ENCODE results near the gene NUDCD3. TPM values are rescaled to one million over a fixed set of nuclear protein-coding genes. Genes with fewer than 3 reads are reported as not detected.
"Not testable (repeated sequence)": the region's sequence is repeated elsewhere in the genome, so short reads cannot be mapped to it uniquely, and the experiment has no call there.

Gene NUDCD3
- total RNA-seq, 1 donor from 2014 or later: 59.5 TPM

DNA sequence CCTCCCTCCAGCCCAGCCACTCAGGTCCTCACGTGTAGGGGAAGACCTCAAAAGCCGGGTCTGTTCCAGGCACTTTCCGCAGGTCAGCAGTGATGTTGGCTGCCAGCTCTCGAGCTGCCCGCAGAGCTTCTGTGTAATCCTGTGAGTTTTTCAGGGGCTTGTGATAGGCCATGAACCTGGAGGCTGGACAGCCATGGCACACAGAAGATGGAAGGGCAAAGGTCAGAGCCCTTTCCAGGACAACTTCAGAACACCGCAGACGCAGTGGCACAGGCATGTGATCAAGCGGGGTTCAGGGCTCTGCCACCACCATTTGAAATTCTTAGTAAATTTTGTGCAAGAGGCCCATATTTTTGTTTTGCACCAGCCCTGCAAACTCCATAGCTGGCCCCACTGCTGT is 26.7 kb upstream of the NUDCD3 start:
- Histone ChIP-seq H3K27me3 (ENCODE audit: control insufficient read depth in 3 of 3, insufficient read depth in 3 of 3, low read length in 3 of 3) (no peaks in the 10 kb centered on the region), H3K4me3 (ENCODE audit: low read length in 3 of 3) (no peak overlapping the region), H3K9ac (ENCODE audit: low read depth in 1 of 3, low read length in 3 of 3) (no peak overlapping the region), H3K36me3 (ENCODE audit: control insufficient read depth in 3 of 3, insufficient read depth in 3 of 3, low read length in 3 of 3) (no peaks in the 10 kb centered on the region), H3K4me1 (ENCODE audit: control insufficient read depth in 3 of 3, insufficient read depth in 3 of 3, low read length in 3 of 3) (no peaks in the 10 kb centered on the region), H3K9me3 (ENCODE audit: control insufficient read depth in 3 of 3, low read length in 3 of 3) (no peaks in the 10 kb centered on the region), H3K27ac (ENCODE audit: low read depth, low read length) (no peak overlapping the region)

DNA sequence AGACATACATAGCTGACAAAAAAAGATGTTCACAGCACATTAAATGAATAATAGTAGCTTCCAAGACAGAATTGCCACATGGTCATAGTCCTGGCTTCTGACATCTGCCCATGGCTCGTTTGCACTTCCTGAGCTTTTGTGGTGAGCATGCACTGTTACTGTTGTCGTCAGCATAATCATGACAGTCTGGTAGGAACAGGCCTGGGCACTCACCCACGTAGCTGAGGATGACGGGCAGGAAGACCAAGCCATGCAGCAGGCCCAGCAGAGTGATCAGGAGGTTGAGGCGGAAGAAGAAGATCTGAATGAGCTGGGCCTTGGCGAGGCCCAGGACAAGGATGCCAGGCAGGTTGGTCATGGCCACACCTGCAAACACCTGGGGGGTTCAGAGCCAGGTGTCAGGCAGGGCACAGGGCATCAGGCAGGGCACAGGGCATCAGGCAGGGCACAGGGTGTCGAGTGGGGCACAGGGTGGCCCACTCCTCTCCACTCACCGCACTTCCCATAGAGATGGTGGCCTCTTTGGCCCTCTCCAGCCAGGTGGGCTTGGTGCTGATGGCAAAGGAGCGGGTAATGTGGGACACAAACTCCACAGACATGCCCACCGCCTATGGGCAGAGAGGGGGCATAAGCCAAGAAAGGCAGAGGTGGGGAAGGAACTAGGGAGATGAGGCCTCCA is 25.3 kb upstream of the NUDCD3 start:
- no peak overlapping the region for H3K9ac ChIP-seq (ENCODE audit: low read depth in 1 of 3, low read length in 3 of 3)
- H3K4me1 ChIP-seq (ENCODE audit: control insufficient read depth in 3 of 3, insufficient read depth in 3 of 3, low read length in 3 of 3): no peaks in the 10 kb centered on the region
- H3K36me3 ChIP-seq (ENCODE audit: control insufficient read depth in 3 of 3, insufficient read depth in 3 of 3, low read length in 3 of 3): no peaks in the 10 kb centered on the region
- no peaks in the 10 kb centered on the region for H3K27me3 ChIP-seq (ENCODE audit: control insufficient read depth in 3 of 3, insufficient read depth in 3 of 3, low read length in 3 of 3)
- H3K4me3 ChIP-seq (ENCODE audit: low read length in 3 of 3): no peak overlapping the region
- no peaks in the 10 kb centered on the region for H3K9me3 ChIP-seq (ENCODE audit: control insufficient read depth in 3 of 3, low read length in 3 of 3)
- no peak overlapping the region for H3K27ac ChIP-seq (ENCODE audit: low read depth, low read length)

DNA sequence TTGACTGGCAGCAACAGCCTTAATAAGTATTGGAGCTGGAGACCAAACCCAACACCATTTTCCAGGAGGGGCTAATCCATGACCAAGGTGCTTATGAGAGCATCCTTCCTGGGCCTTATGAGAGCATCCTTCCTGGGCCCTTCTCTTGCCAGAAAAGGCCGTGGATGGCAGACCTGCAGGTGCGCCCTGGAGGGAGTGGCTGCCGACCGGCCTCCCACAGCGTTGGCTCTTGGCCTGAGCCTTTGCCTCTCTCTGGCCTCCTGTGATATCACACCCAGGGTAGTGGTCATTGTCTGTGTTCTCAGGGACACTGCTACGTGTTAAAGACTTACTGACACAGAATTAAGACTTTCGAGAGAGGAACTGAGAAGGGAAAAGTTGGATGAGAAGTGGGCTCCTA is 22.3 kb upstream of the NUDCD3 start:
- Histone ChIP-seq H3K4me3 (ENCODE audit: low read length in 3 of 3) (no peak overlapping the region), H3K27me3 (ENCODE audit: control insufficient read depth in 3 of 3, insufficient read depth in 3 of 3, low read length in 3 of 3) (peaks cover 0 to 3% (median 0%) of the 10 kb centered on the region in 3 donors), H3K4me1 (ENCODE audit: control insufficient read depth in 3 of 3, insufficient read depth in 3 of 3, low read length in 3 of 3) (no peaks in the 10 kb centered on the region), H3K36me3 (ENCODE audit: control insufficient read depth in 3 of 3, insufficient read depth in 3 of 3, low read length in 3 of 3) (no peaks in the 10 kb centered on the region), H3K9me3 (ENCODE audit: control insufficient read depth in 3 of 3, low read length in 3 of 3) (no peaks in the 10 kb centered on the region), H3K27ac (ENCODE audit: low read depth, low read length) (no peak overlapping the region), H3K9ac (ENCODE audit: low read depth in 1 of 3, low read length in 3 of 3) (no peak overlapping the region)

DNA sequence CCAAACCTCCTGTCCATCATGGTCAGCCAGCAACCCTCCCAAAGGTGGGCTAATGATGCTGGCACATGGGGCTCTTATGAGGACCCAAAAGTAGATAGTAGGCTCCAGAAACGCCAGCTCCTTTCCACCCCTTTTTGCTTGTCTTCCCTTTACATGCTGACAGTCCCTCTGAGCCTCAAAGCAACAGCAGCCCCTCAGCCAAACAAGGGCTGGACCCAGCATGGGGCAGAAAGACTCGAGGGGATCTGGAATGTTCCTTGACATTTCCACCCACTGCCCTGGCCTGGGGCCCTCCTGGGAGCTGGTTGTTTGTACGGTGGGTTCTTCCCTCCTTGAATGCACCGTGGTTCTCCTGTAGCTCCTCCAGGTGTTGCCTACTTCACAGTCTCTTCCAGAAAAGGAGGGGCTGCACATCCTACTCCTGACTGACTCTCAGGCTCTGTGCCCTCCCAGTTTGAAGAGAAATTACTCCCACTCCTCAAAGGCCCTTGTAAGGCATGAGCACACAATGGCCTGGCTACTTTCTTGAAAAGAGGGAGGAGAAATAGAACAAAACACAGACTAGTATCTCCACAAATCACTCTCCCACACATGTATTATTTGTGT is 21.5 kb upstream of the NUDCD3 start:
- Histone ChIP-seq H3K27ac (ENCODE audit: low read depth, low read length) (no peak overlapping the region), H3K27me3 (ENCODE audit: control insufficient read depth in 3 of 3, insufficient read depth in 3 of 3, low read length in 3 of 3) (peaks cover 0 to 3% (median 0%) of the 10 kb centered on the region in 3 donors), H3K4me1 (ENCODE audit: control insufficient read depth in 3 of 3, insufficient read depth in 3 of 3, low read length in 3 of 3) (no peaks in the 10 kb centered on the region), H3K36me3 (ENCODE audit: control insufficient read depth in 3 of 3, insufficient read depth in 3 of 3, low read length in 3 of 3) (no peaks in the 10 kb centered on the region), H3K9me3 (ENCODE audit: control insufficient read depth in 3 of 3, low read length in 3 of 3) (no peaks in the 10 kb centered on the region), H3K4me3 (ENCODE audit: low read length in 3 of 3) (no peak overlapping the region), H3K9ac (ENCODE audit: low read depth in 1 of 3, low read length in 3 of 3) (no peak overlapping the region)

DNA sequence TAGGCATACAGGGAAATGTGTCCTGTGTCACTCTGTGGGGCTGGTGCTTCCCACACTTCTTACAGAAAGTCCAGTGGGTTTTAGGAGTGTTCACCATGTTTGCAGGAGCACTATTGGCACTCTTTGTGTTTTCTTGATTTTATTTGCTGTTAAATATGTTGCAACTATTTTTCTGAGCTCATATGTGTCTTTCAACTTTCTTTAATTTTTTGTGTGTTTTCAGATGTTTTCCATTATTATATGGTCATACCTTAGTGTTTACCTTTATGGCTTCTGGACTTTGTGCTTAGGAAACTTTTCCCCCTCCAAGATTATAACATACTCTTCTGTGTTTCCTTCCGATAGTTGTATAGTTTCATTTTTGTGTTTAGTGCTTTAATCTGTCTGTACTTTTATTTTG is 20.8 kb upstream of the NUDCD3 start:
- Histone ChIP-seq H3K4me1 (ENCODE audit: control insufficient read depth in 3 of 3, insufficient read depth in 3 of 3, low read length in 3 of 3) (no peaks in the 10 kb centered on the region), H3K4me3 (ENCODE audit: low read length in 3 of 3) (no peak overlapping the region), H3K36me3 (ENCODE audit: control insufficient read depth in 3 of 3, insufficient read depth in 3 of 3, low read length in 3 of 3) (no peaks in the 10 kb centered on the region), H3K9ac (ENCODE audit: low read depth in 1 of 3, low read length in 3 of 3) (no peak overlapping the region), H3K27ac (ENCODE audit: low read depth, low read length) (no peak overlapping the region), H3K9me3 (ENCODE audit: control insufficient read depth in 3 of 3, low read length in 3 of 3) (no peaks in the 10 kb centered on the region), H3K27me3 (ENCODE audit: control insufficient read depth in 3 of 3, insufficient read depth in 3 of 3, low read length in 3 of 3) (peaks cover 0 to 3% (median 0%) of the 10 kb centered on the region in 3 donors)

DNA sequence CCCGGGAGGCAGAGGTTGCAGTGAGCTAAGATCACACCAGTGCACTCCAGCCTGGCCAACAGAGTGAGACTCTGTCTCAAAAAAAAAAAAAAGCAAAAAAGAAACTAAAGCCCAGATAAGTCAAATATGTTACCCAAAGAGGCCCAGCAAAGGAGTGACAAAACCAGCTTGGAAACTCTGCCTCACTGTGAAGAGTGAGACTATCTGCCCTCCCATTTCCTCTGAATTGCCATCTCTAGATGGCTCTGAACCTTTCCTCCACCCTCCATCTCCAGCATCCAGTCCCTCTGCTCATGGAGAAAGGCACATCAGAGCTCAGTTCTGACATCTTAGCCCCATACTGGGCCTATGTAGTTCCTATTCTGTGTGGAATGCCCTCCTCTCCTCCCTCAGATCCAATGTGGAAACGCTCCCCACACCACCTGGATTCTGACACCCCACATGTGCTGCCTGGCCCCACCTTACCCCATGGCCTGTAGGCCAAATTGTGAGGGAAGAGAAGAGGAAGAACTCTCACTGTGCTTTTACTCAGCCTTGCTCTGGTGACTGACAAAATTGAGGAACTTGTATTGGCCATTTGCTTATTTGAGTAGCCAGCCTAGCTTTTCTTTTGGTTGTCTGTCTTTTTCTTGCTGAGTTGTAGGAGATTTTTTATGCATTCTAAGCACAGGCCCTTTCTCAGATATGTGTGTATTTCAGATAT is 18.0 kb upstream of the NUDCD3 start:
- Histone ChIP-seq H3K27ac (ENCODE audit: low read depth, low read length) (no peak overlapping the region), H3K27me3 (ENCODE audit: control insufficient read depth in 3 of 3, insufficient read depth in 3 of 3, low read length in 3 of 3) (peaks cover 0 to 3% (median 0%) of the 10 kb centered on the region in 3 donors), H3K4me3 (ENCODE audit: low read length in 3 of 3) (no peak overlapping the region), H3K36me3 (ENCODE audit: control insufficient read depth in 3 of 3, insufficient read depth in 3 of 3, low read length in 3 of 3) (no peaks in the 10 kb centered on the region), H3K9ac (ENCODE audit: low read depth in 1 of 3, low read length in 3 of 3) (no peak overlapping the region), H3K9me3 (ENCODE audit: control insufficient read depth in 3 of 3, low read length in 3 of 3) (no peaks in the 10 kb centered on the region), H3K4me1 (ENCODE audit: control insufficient read depth in 3 of 3, insufficient read depth in 3 of 3, low read length in 3 of 3) (no peaks in the 10 kb centered on the region)

DNA sequence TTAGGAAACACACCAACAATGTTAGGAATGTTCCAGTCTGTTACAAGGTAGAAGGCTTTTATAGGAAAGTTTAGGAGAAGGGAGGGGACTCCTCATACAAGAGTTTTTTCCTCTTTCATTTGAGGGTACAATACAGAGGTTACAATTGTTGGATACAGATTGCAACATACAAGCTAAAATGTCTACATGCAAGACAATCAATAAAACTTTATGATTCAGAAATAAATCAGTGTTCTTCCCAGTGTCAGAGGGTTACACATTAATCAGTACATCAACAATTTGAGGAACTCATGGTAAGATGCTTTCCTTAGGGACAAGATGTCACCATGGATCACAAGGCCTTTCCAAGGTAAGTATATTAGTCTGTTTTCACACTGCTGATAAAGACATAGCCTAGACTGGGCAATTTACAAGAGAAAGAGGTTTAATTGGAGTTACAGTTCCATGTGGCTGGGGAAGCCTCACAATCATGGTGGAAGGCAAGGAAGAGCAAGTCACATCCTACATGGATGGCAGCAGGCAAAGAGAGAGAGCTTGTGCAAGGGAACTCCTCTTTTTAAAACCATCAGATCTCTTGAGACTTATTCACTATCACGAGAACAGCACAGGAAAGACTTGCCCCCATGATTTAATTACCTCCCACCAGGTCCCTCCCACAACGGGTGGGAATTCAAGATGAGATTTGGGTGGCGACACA is 16.3 kb upstream of the NUDCD3 start:
- not testable (repeated sequence) for H3K27ac ChIP-seq (ENCODE audit: low read depth, low read length); H3K36me3 ChIP-seq (ENCODE audit: control insufficient read depth in 3 of 3, insufficient read depth in 3 of 3, low read length in 3 of 3); H3K27me3 ChIP-seq (ENCODE audit: control insufficient read depth in 3 of 3, insufficient read depth in 3 of 3, low read length in 3 of 3); H3K9ac ChIP-seq (ENCODE audit: low read depth in 1 of 3, low read length in 3 of 3); H3K4me3 ChIP-seq (ENCODE audit: low read length in 3 of 3); H3K4me1 ChIP-seq (ENCODE audit: control insufficient read depth in 3 of 3, insufficient read depth in 3 of 3, low read length in 3 of 3); H3K9me3 ChIP-seq (ENCODE audit: control insufficient read depth in 3 of 3, low read length in 3 of 3)

DNA sequence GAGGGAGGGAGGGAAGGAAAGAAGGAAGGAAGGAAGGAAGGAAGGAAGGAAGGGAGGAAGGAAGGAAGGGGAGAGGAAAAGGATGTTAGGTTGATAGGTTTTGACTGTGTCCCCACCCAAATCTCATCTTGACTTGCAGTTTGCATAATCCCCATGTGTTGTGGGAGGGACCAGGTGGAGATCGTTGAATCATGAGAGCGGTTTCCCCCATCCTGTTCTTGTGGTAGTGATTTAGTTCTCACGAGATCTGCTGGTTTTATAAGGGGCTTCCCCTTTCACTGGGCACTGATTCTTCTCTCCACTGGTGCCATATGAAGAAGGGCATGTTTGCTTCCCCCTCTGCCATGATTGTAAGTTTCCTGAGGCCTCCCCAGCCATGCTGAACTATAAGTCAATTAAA is 15.1 kb upstream of the NUDCD3 start:
- Histone ChIP-seq H3K9me3 (ENCODE audit: control insufficient read depth in 3 of 3, low read length in 3 of 3) (no peaks in the 10 kb centered on the region), H3K36me3 (ENCODE audit: control insufficient read depth in 3 of 3, insufficient read depth in 3 of 3, low read length in 3 of 3) (no peaks in the 10 kb centered on the region), H3K9ac (ENCODE audit: low read depth in 1 of 3, low read length in 3 of 3) (no peak overlapping the region), H3K27ac (ENCODE audit: low read depth, low read length) (no peak overlapping the region), H3K4me3 (ENCODE audit: low read length in 3 of 3) (no peak overlapping the region), H3K27me3 (ENCODE audit: control insufficient read depth in 3 of 3, insufficient read depth in 3 of 3, low read length in 3 of 3) (peaks cover 0 to 3% (median 0%) of the 10 kb centered on the region in 3 donors), H3K4me1 (ENCODE audit: control insufficient read depth in 3 of 3, insufficient read depth in 3 of 3, low read length in 3 of 3) (no peaks in the 10 kb centered on the region)

DNA sequence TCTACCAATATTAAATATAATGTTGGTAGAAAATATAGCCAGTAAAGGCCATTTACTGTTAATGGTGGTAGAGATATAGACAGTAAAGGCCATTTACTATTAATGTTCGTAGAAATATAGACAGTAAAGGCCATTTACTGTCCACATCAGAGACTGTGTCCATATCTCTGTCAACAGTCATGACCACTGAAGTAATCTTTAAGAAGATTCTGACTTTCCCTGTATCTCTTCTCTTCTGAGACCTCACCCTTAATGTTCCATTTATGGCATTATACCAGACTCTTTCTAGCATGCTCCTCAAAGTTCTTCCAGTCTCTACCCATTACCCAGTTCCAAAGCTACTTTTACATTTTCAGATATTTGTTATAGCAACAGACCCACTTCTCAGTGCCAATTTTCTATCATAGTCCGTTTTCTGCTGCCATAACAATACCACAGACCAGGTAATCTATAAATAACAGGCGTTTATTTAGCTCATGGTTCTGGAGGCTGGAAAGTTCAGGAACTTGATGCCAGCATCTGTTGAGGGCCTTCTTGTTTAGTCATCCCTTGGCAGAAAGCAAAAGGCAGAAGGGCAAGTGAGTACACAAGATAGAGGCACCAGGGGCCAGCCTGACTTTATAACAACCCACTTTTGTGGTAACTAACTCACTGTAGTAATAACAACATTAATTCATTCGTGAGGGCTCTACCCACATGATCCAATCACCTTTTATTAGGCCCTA is 7.9 kb upstream of the NUDCD3 start:
- Histone ChIP-seq H3K27ac (ENCODE audit: low read depth, low read length) (peak overlapping the region; percentile 77), H3K27me3 (ENCODE audit: control insufficient read depth in 3 of 3, insufficient read depth in 3 of 3, low read length in 3 of 3) (no peaks in the 10 kb centered on the region), H3K9me3 (ENCODE audit: control insufficient read depth in 3 of 3, low read length in 3 of 3) (no peaks in the 10 kb centered on the region), H3K36me3 (ENCODE audit: control insufficient read depth in 3 of 3, insufficient read depth in 3 of 3, low read length in 3 of 3) (no peaks in the 10 kb centered on the region), H3K4me1 (ENCODE audit: control insufficient read depth in 3 of 3, insufficient read depth in 3 of 3, low read length in 3 of 3) (peaks cover 4 to 18% (median 18%) of the 10 kb centered on the region in 3 donors), H3K4me3 (ENCODE audit: low read length in 3 of 3) (peak overlapping the region in 1 of 3 donors; percentile 1), H3K9ac (ENCODE audit: low read depth in 1 of 3, low read length in 3 of 3) (no peak overlapping the region)

Data from skeletal muscle tissue (tissue), 4 donors.